Fibroblast of the conjunctiva (primary cell): Measurements from ENCODE around the gene BEST2.
"Not testable (repeated sequence)": the region's sequence is repeated elsewhere in the genome, so short reads cannot be mapped to it uniquely, and the experiment has no call there.

Source experiments
- DNase-seq: peaks from one replicate; pipeline ENCODE4 v3.0.0-alpha.2; 2010; ENCODE audit warnings: low read depth

BEST2 gene

GRCh38 chr19:12751635-12752034 lies at the start of gene BEST2:
BEST2 (plus strand) TSS chr19:12751791; CDS start chr19:12752593, 802 bp downstream.
- no peak for DNase-seq

DNA sequence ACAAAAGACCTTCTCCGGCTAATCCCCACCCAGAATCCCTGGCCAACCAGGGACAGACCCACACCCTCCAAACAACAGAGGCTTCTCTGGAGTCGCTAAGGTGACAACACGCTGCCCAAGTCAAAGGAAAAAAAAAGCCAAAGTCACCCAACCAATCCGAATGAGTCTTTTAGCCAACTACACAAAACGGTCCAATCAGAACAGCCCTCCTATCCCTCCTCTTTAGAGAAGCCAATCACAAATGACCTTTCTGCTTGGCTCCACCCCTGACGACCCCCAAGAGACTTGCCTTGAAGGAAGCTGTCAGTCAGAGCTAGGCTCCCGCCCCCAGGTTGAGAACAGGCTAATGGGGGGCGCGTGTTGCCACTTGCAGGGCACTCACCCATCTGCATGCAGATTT lies 48.5 kb upstream of the BEST2 start:
- peak; percentile 46 for DNase-seq

DNA sequence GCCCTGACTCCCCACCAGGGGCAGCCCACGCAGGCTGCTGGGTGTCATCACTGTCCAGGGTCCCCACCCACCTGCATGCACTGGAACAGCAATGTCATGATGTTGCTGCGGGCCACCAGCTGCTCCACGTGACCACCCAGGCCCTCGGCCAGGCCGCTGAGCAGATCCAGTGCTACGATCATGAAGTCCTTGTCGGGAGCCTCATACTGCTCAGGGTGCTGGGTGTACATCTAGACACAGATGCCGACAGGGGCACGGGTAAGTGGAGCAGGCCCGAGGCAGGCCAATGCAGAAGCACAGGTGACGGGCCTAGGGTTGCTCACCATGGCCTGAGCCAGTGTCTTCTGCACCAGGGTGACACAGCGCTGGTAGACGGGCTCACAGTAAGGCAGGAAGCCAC lies 46.4 kb upstream of the BEST2 start:
- no peak for DNase-seq

DNA sequence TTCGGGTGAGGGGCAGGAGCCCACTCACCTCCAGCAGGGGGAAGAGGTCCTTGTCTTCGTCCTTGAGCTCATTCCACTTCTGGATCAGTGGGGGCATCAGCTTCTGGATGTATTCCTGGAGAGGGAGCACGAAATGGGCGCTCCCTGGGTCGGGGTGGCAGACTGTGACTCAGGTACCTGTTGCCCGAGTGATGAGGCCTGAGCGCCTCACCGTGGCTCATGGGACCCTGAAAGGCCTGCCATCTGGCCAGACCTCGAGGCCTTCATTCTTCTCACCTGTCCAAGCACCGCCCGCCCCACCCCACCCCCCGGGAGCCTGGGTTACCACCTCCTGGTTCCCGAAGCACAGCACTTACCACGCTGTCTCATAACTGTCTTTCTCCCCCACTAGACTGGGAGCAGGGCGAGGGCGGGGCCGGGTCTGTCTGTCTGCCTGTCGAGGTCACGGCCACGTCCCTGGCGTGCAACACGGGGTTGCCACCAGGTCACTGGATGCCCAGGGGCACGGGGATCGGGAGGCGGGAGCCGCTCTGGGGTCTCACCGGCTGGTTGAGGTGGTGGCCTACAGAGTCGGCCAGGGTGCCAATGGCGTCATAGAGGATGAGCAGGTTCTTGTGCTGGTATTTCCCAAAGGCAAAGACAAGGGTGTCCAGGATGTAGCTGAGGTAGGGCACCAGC lies 45.8 kb upstream of the BEST2 start:
- DNase-seq: no peak

DNA sequence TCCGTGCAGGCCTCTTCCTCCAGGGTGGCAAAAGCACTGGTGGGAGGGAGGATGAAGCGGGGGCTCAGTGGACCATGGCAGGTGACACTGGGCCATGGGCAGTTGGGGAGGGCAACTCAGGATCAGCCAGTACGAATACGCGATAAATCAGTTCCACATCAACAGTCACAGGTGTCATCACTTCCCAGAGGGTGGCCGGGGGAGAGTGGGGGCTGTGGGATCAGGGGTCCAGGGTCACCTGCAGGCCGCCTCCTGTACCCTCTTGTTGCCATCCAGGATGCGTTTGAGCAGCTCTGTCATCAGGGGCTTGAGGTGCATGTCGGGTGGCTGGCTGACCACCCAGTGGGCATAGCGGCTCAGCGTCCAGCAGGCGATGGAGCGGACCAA lies 45.3 kb upstream of the BEST2 start:
- no peak for DNase-seq

GRCh38 chr19:12708641-12709040 lies 43.0 kb upstream of the BEST2 start:
- DNase-seq: no peak

DNA sequence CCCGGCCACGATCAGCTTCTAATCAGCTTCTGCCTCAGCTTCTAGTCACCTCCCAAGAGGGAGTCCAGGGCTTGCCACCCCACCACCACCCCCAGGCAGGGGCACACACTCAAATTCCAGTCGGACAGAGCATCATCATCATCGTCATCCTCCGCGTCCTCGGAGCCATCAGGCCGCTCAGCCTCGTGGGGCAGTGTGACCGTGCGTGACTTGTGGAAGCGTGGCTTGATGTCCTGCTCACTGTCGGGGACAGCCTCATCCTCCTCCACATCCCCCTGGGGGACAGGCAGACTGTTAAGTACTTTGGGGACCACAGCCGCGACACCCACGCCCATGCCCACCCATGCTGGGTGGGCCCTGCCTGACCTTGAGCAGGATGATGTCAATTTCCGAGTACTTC lies 40.4 kb upstream of the BEST2 start:
- DNase-seq: no peak

GRCh38 chr19:12712077-12712476 lies 39.5 kb upstream of the BEST2 start:
- not testable (repeated sequence) for DNase-seq

DNA sequence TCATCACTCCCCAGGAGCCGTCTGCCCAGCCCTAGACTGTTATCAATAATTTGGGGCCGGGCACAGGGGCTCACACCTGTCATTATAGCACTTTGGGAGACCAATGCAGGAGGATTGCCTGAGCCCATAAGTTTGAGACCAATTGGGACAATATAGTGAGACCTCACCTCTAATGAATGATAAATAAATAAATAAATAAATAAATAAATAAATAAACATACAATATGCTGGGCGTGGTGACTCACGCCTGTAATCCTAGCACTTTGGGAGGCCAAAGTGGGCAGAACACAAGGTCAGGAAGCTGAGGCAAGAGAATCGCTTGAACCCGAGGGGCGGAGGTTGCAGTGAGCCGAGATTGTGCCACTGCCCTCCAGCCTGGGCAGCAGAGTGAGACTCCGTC lies 38.3 kb upstream of the BEST2 start:
- not testable (repeated sequence) for DNase-seq

DNA sequence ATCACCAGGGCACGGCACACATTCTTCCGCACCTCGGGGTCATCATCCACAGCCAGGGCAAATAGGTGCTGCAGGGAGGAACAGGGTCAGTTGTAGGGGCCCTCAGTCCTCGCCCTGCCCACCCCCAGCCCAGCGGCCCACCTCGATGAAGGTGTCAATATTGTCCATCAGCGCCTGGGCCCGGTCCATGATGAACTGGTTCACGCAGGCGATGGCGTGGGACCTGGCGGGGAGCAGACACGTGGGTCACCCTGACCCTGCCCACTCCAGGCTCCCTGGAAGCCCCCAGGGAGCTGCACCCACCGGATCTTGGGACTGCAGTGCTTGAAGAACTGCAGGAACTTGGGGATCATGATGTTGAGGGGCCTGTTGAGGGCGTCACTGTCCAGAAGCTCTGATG lies 36.5 kb upstream of the BEST2 start:
- DNase-seq: no peak

- DNase-seq: no peak
These were observed 35.7 kb upstream of the BEST2 start for GRCh38 chr19:12715929-12716328.

- DNase-seq: no peak
These were observed 31.3 kb upstream of the BEST2 start for GRCh38 chr19:12720296-12720695.

GRCh38 chr19:12720851-12721655 lies 30.5 kb upstream of the BEST2 start:
- no peak for DNase-seq

DNA sequence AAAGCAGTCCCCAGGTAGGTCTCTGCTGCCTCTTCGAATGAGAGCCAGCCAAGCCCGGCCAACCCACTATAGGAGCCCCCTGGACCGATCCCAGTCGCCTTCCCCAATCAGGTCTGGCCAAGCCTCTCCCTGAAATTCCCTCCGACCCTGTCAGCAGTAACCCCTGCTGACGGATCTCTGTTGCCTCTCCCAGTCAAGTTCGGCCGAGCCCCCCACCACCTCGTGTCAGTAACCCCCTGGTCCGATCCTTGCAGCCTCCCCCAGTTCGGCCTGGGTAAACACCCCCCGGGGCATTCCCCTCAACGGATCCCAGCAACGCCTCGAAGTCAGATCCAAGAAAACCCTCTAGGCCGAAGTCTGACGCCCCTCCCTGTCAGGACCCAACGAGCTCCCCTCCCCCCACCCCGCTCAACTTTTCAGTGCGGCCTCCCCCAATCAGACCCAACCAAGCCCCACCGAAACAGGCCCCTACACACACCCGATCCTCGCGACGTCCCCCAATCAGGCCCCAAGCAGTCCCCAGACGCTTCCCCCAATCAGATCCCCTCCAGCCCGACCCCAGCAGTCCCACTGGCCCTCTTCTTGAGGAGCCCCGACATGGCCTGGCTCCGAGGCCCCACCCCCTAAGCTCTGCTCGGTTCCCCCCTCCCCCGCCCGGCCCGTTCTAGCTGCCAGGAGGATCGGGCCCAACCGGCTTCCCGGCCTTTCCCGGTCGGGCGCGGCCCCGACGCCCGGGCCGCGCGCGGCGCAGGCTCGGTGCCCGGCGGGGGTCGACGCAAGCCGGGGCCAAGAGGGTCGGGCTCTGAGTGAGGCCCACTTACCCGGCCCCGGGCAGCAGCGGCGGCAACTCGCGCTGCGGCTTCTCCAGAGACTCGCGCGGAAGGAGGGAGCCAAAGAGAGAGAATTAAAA lies 29.7 kb upstream of the BEST2 start:
- DNase-seq: peak; percentile 74

- peak; percentile 98 for DNase-seq
These were observed 28.8 kb upstream of the BEST2 start for GRCh38 chr19:12722566-12723380.

DNA sequence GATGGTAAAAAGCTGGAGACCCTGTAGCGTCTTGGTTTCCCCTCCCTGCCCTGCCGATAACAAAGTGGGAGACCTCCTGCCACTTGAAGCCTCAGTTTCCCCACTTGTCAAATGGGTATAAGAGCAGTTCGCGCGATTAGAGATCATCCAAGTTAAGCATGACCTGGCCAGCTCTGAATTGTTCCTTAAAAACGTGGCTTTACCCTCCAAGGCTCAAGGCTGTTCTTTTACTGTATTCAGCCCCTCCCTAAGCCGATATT lies 28.3 kb upstream of the BEST2 start:
- DNase-seq: no peak

DNA sequence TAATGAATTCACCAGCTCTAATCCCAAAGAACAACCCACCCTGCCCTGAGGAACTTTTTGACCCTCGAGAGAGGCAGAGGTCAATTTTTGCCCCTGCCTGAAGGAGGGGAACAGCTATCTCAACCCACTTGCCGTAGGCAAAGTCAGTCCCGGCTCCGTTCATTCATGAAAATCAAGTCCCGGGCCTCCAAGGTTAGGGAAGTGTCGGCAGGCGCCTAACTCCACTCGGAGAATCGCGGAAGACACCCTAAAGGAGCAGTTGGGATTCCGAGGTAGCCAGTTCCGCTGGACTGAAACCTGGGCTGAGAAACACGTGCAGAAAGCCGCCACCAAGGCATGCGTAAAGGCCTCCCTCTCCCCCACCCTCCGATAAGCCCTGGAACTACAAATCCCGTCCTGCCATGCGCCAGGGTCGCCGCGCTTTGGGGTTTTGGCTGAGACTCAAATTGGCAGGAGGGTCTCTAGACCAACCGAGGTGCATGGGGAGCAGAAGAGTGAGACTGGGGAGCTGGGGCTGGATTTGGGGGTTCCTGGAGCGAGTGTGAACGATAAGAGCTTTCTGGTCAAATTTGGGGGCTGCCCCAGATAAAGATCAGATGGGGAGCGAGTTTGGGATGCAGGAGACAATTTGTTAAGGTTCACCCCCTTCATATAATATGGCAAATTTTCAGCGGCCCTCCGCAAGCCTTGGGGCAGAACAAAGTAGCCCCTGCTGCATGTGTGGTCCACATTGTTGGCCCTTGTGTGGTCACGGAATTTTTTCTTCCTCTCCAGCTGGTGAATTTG lies 27.8 kb upstream of the BEST2 start, which contains the start of gene TNPO2:
TSS of gene TNPO2 (minus strand) at position 292 of the 786 bp plus-strand sequence. CDS start 2,955 bp downstream, outside the sequence.
- DNase-seq: peak; percentile 37

- not testable (repeated sequence) for DNase-seq
These were observed 26.0 kb upstream of the BEST2 start for GRCh38 chr19:12725612-12726011.

DNA sequence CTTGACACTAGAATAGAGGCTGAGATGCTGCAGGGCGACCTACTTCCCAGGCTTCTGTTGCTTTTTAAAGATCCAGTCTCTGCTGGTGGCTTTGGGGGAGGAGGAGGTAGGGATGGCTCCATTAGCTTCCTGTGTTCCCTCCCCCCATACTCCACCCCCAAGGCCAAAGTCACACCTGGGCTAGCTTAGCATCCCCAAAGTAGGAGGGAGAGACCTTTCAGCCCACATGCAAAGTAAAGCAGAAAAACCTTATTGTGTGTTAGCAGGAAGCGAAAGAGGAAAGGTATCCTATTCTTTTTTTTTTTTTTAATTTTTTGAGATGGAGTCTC lies 24.6 kb upstream of the BEST2 start:
- no peak for DNase-seq

GRCh38 chr19:12727745-12728433 lies 23.7 kb upstream of the BEST2 start:
- no peak for DNase-seq

GRCh38 chr19:12730064-12730463 lies 21.5 kb upstream of the BEST2 start:
- no peak for DNase-seq
